T-cell (primary cell): ENCODE results near the gene FRYL. TPM values are rescaled to one million over a fixed set of nuclear protein-coding genes. Genes with fewer than 3 reads are reported as not detected.

Experiments used
- ATAC-seq, 4 experiments: fragments of 200-7000 bp in 3 of 4; fragments of 150-1000 bp in 1 of 4; cut with Tn5 transposase; replicated peaks in 1 of 4; 1 replicate in 3 of 4; 2 replicates in 1 of 4; pipeline ENCODE4 v1.10.0; 2021; ENCODE audit warnings: moderate library complexity in 3 of 4, mild to moderate bottlenecking in 2 of 4, moderate number of reproducible peaks in 1 of 4
- CTCF ChIA-PET, 2 donors: fragments of 300-600 bp; sonication (Branson Sonifier 250); formaldehyde crosslinking; loops; one replicate each; lab custom pipeline; 2022; ENCODE audit warnings: antibody characterized with exemption in 2 of 2; lab: Charles Lee
- POLR2A ChIA-PET, 2 donors: fragments of 300-600 bp; sonication (Branson Sonifier 250); formaldehyde crosslinking; loops; one replicate each; lab custom pipeline; 2022; ENCODE audit warnings: antibody characterized with exemption in 2 of 2; lab: Charles Lee
- DNase-seq, 35 experiments: peaks; one replicate each; pipeline versions ENCODE4 v3.0.0 to v3.0.0-alpha.2; 2013 to 2023
- H3K27ac ChIP-seq: one replicate; pipeline ENCODE4 v1.5.1; 2013; ENCODE audit warnings: low read length
- H3K27me3 ChIP-seq, 2 experiments: replicated peaks in 1 of 2; 1 replicate in 1 of 2; 2 replicates in 1 of 2; pipeline versions ENCODE4 v1.6.1 to v1.7.0; 2013; ENCODE audit warnings: low read length in 1 of 2, mixed read lengths in 1 of 2; ENCODE audit not compliant: control insufficient read depth in 2 of 2, insufficient read depth in 2 of 2; ENCODE audit errors: extremely low read depth in 1 of 2
- H3K36me3 ChIP-seq, 2 donors: 1 replicate in 1 of 2; 2 replicates in 1 of 2; pipeline versions ENCODE4 v1.6.1 to v1.7.0; 2013; ENCODE audit warnings: low read length in 1 of 2; ENCODE audit not compliant: control insufficient read depth in 2 of 2, insufficient read depth in 1 of 2; ENCODE audit errors: extremely low read depth in 1 of 2
- H3K4me1 ChIP-seq, 2 experiments: 1 replicate in 1 of 2; 2 replicates in 1 of 2; pipeline versions ENCODE4 v1.6.1 to v1.7.0; 2013; ENCODE audit warnings: low read length in 2 of 2, mixed read lengths in 1 of 2; ENCODE audit not compliant: insufficient read depth in 2 of 2, control insufficient read depth in 1 of 2; ENCODE audit errors: extremely low read depth in 1 of 2
- H3K4me3 ChIP-seq, 2 donors: 1 replicate in 1 of 2; 2 replicates in 1 of 2; pipeline versions ENCODE4 v1.5.1 to v1.7.0; 2013; ENCODE audit warnings: mild to moderate bottlenecking in 2 of 2, low read length in 1 of 2, moderate library complexity in 1 of 2; ENCODE audit not compliant: control insufficient read depth in 1 of 2; ENCODE audit errors: extremely low read depth in 1 of 2
- H3K9me3 ChIP-seq: 2 replicates; pipeline ENCODE4 v1.7.0; 2013
- H3K27ac Mint-ChIP-seq, 2 donors: one replicate each; pipeline ENCODE4 v1.8.0; 2020 to 2021; ENCODE audit warnings: mild to moderate bottlenecking in 2 of 2, mixed read lengths in 2 of 2
- H3K27me3 Mint-ChIP-seq, 2 donors: one replicate each; pipeline ENCODE4 v1.8.0; 2021 to 2022; ENCODE audit warnings: mixed read lengths in 2 of 2
- H3K36me3 Mint-ChIP-seq: one replicate; pipeline ENCODE4 v1.8.0; 2021; ENCODE audit warnings: mixed read lengths
- H3K4me1 Mint-ChIP-seq, 3 donors: one replicate each; pipeline ENCODE4 v1.8.0; 2020 to 2022; ENCODE audit warnings: mixed read lengths in 3 of 3, mild to moderate bottlenecking in 1 of 3
- H3K4me3 Mint-ChIP-seq, 3 donors: one replicate each; pipeline ENCODE4 v1.8.0; 2020 to 2022; ENCODE audit warnings: mild to moderate bottlenecking in 3 of 3, mixed read lengths in 3 of 3, moderate library complexity in 3 of 3
- H3K9me3 Mint-ChIP-seq, 3 donors: one replicate each; pipeline ENCODE4 v1.8.0; 2020 to 2022; ENCODE audit warnings: mixed read lengths in 3 of 3
- WGBS: methylation state at CpG from one replicate; pipeline ENCODE4 v1.1.5; 2013; ENCODE audit warnings: missing lambda C conversion rate; ENCODE audit not compliant: insufficient coverage; 5-methylcytosine and 5-hydroxymethylcytosine counted together
- total RNA-seq, 35 experiments: library from RNA in 6 of 35; stranded (reverse) in 6 of 35; fragments of 120-200 nt in 1 of 35; gene quantifications; one replicate each; pipeline versions ENCODE4 v1.2.1 to v1.2.4 and lab custom pipeline; 2013 to 2026

FRYL gene
- total RNA-seq, 5 donors from 2014 or later (not counting 1 experiment from before 2014, with no cell fraction given), result 86.3 to 143 (median 111) TPM

GRCh38 chr4:48483006-48483776, 296.9 kb downstream of the FRYL start, which contains the start of gene SLC10A4:
TSS of gene SLC10A4 (plus strand) at chr4:48483343. CDS start at chr4:48483562, 219 bp downstream.
- Mint-ChIP-seq H3K36me3 (no peaks in the 10 kb centered on the region), H3K4me1 (peaks cover 14 to 19% (median 19%) of the 10 kb centered on the region in 3 donors), H3K4me3 (peak within 1 kb of the TSS; percentile 67 to 72 (median 70)), H3K27me3 (peaks cover 53 to 58% of the 10 kb centered on the region in 2 donors), H3K9me3 (peaks cover 0 to 4% (median 0%) of the 10 kb centered on the region in 3 donors), H3K27ac (peak within 1 kb of the TSS in 1 of 2 donors; percentile 65)
- Histone ChIP-seq H3K4me3 (peak within 1 kb of the TSS in 1 of 2 donors; percentile 58), H3K27me3 (peaks cover 26 to 38% of the 10 kb centered on the region in 2 experiments), H3K4me1 (peaks cover 2 to 14% of the 10 kb centered on the region in 2 experiments), H3K9me3 (no peaks in the 10 kb centered on the region), H3K36me3 (no peaks in the 10 kb centered on the region), H3K27ac (no peak within 1 kb of the TSS)
- ATAC-seq (peak; percentile 56 to 60 (median 58)), DNase-seq (peak in 2 of 35 experiments; percentile 1 to 12)
- POLR2A ChIA-PET, result no interaction called here
- CTCF ChIA-PET, result no interaction called here
- WGBS, result 6% methylated on average over 85 of the region's 85 CpGs

- Mint-ChIP-seq H3K27me3 (peaks cover 51% of the 10 kb centered on the region in 2 donors), H3K27ac (no peak overlapping the region), H3K36me3 (no peaks in the 10 kb centered on the region), H3K4me3 (no peak overlapping the region), H3K4me1 (peaks cover 14 to 19% (median 19%) of the 10 kb centered on the region in 3 donors), H3K9me3 (peaks cover 0 to 4% (median 0%) of the 10 kb centered on the region in 3 donors)
- ATAC-seq (no peak), DNase-seq (no peak)
- Histone ChIP-seq H3K9me3 (no peaks in the 10 kb centered on the region), H3K27ac (no peak overlapping the region), H3K27me3 (peaks cover 20 to 33% of the 10 kb centered on the region in 2 experiments), H3K36me3 (no peaks in the 10 kb centered on the region), H3K4me3 (no peak overlapping the region), H3K4me1 (peaks cover 2 to 14% of the 10 kb centered on the region in 2 experiments)
- POLR2A ChIA-PET, result no interaction called here
- WGBS, result no CpG with 5 or more reads among the region's 1 CpG
- CTCF ChIA-PET, result no interaction called here
These were observed 298.5 kb downstream of the FRYL start for GRCh38 chr4:48481581-48481980.

GRCh38 chr4:48478273-48478672, 301.8 kb downstream of the FRYL start:
- no peak overlapping the region for H3K4me3 ChIP-seq
- H3K9me3 ChIP-seq, result no peaks in the 10 kb centered on the region
- H3K4me3 Mint-ChIP-seq, result no peak overlapping the region
- ChIA-PET POLR2A (no interaction called here), CTCF (no interaction called here)
- peaks cover 0 to 3% of the 10 kb centered on the region in 2 experiments for H3K4me1 ChIP-seq
- H3K27me3 Mint-ChIP-seq, result peaks cover 34 to 37% of the 10 kb centered on the region in 2 donors
- no peaks in the 10 kb centered on the region for H3K36me3 ChIP-seq
- no peaks in the 10 kb centered on the region for H3K36me3 Mint-ChIP-seq
- H3K9me3 Mint-ChIP-seq, result peaks cover 0 to 4% (median 0%) of the 10 kb centered on the region in 3 donors
- no peak overlapping the region for H3K27ac ChIP-seq
- no peak for ATAC-seq
- no CpG with 5 or more reads among the region's 2 CpGs for WGBS
- H3K27me3 ChIP-seq, result peaks cover 10 to 16% of the 10 kb centered on the region in 2 experiments
- no peak for DNase-seq
- H3K4me1 Mint-ChIP-seq, result peaks cover 0 to 5% (median 4%) of the 10 kb centered on the region in 3 donors
- H3K27ac Mint-ChIP-seq, result peak overlapping the region in 1 of 2 donors; percentile 11

- Histone ChIP-seq H3K27ac (no peak overlapping the region), H3K9me3 (no peaks in the 10 kb centered on the region), H3K36me3 (no peaks in the 10 kb centered on the region), H3K4me1 (no peaks in the 10 kb centered on the region), H3K4me3 (no peak overlapping the region), H3K27me3 (peaks cover 3% of the 10 kb centered on the region in 2 experiments)
- Mint-ChIP-seq H3K27ac (no peak overlapping the region), H3K4me3 (no peak overlapping the region), H3K36me3 (no peaks in the 10 kb centered on the region), H3K27me3 (peaks cover 11 to 14% of the 10 kb centered on the region in 2 donors), H3K4me1 (no peaks in the 10 kb centered on the region), H3K9me3 (no peaks in the 10 kb centered on the region)
- WGBS, result 96% methylated on average over 6 of the region's 6 CpGs
- no peak for DNase-seq
- ATAC-seq, result no peak
- ChIA-PET POLR2A (no interaction called here), CTCF (interaction anchor here in 1 of 2 donors (1.3 kb wide), 1 partner anchor 50 kb away, joined by 3 read pairs; no protein-coding TSS in a partner anchor)
These were observed 304.3 kb downstream of the FRYL start for GRCh38 chr4:48475770-48476169.

- Histone ChIP-seq H3K4me1 (no peaks in the 10 kb centered on the region), H3K27me3 (no peaks in the 10 kb centered on the region), H3K36me3 (no peaks in the 10 kb centered on the region), H3K27ac (no peak overlapping the region), H3K4me3 (no peak overlapping the region), H3K9me3 (no peaks in the 10 kb centered on the region)
- no CpG with 5 or more reads among the region's 1 CpG for WGBS
- Mint-ChIP-seq H3K4me1 (no peaks in the 10 kb centered on the region), H3K36me3 (no peaks in the 10 kb centered on the region), H3K27me3 (peaks cover 6 to 12% of the 10 kb centered on the region in 2 donors), H3K27ac (no peak overlapping the region), H3K9me3 (no peaks in the 10 kb centered on the region), H3K4me3 (no peak overlapping the region)
- ChIA-PET CTCF (no interaction called here), POLR2A (no interaction called here)
- no peak for ATAC-seq
- no peak for DNase-seq
These were observed 307.3 kb downstream of the FRYL start for GRCh38 chr4:48472794-48473193.

- H3K27me3 ChIP-seq, result no peaks in the 10 kb centered on the region
- DNase-seq (no peak), ATAC-seq (no peak)
- Mint-ChIP-seq H3K27ac (no peak overlapping the region), H3K4me3 (no peak overlapping the region), H3K27me3 (peaks cover 3 to 5% of the 10 kb centered on the region in 2 donors), H3K36me3 (no peaks in the 10 kb centered on the region), H3K9me3 (no peaks in the 10 kb centered on the region), H3K4me1 (no peaks in the 10 kb centered on the region)
- no peaks in the 10 kb centered on the region for H3K9me3 ChIP-seq
- no peaks in the 10 kb centered on the region for H3K4me1 ChIP-seq
- POLR2A ChIA-PET, result no interaction called here
- CTCF ChIA-PET, result no interaction called here
- WGBS, result no CpG with 5 or more reads among the region's 2 CpGs
- no peaks in the 10 kb centered on the region for H3K36me3 ChIP-seq
- no peak overlapping the region for H3K4me3 ChIP-seq
- no peak overlapping the region for H3K27ac ChIP-seq
These were observed 309.5 kb downstream of the FRYL start for GRCh38 chr4:48470570-48470969.
